Measurements from ENCODE around the gene ABCG8. TPM values are rescaled to one million over a fixed set of nuclear protein-coding genes. Genes with fewer than 3 reads are reported as not detected.

The ABCG8 gene
- total RNA-seq, 1 donor, result not detected

DNA sequence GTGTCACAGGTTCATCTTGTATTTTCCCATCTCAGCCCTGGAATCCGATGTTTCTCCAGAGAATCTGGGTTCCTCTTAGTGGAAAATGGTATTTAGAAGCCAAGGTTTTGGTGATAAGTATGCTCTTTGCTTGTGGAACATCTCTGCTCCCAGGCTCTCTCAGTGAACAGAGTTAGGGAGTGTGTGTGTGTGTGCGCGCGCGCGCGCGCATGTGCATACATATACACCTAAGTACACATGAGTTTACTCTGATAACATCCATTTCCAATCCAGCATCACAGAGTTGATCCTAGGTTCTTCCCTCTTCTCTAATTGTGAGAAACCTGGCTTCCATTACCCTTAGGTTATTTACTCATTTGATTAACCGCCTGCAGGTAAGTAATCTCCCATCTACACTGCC, 41.7 kb downstream of the ABCG8 start:
- no peak for DNase-seq (ENCODE audit: low read depth)
- TF ChIP-seq, protein P1, sequence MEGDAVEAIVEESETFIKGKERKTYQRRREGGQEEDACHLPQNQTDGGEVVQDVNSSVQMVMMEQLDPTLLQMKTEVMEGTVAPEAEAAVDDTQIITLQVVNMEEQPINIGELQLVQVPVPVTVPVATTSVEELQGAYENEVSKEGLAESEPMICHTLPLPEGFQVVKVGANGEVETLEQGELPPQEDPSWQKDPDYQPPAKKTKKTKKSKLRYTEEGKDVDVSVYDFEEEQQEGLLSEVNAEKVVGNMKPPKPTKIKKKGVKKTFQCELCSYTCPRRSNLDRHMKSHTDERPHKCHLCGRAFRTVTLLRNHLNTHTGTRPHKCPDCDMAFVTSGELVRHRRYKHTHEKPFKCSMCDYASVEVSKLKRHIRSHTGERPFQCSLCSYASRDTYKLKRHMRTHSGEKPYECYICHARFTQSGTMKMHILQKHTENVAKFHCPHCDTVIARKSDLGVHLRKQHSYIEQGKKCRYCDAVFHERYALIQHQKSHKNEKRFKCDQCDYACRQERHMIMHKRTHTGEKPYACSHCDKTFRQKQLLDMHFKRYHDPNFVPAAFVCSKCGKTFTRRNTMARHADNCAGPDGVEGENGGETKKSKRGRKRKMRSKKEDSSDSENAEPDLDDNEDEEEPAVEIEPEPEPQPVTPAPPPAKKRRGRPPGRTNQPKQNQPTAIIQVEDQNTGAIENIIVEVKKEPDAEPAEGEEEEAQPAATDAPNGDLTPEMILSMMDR (IDR thresholded peaks at IDR 0.05; ENCODE audit: insufficient read depth, low read length), result no peak
- H3K4me3 ChIP-seq (ENCODE audit: low read depth, low read length), result no peak overlapping the region

DNA sequence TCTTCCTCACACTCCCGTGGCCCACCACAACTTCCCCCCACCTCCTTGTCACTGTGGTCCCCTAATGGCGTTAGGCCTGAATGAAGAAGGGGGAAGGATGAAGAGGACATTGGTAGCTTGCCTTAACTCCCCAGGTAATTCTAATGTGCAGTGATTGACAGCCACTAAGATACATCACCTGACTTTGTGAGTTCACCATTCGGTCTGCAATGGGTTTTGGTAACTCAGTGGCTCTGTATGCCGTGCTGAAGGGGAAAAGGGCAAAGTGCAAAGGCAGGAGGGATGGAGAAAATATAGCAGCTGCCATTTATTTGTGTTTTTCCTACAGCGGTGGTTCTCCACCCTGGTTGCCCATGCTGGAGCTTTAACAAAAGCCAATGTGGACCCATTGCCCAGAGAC, 42.2 kb downstream of the ABCG8 start:
- TF ChIP-seq, protein P1 (IDR thresholded peaks at IDR 0.05; ENCODE audit: insufficient read depth, low read length), result no peak
- no peak overlapping the region for H3K4me3 ChIP-seq (ENCODE audit: low read depth, low read length)
- no peak for DNase-seq (ENCODE audit: low read depth)

DNA sequence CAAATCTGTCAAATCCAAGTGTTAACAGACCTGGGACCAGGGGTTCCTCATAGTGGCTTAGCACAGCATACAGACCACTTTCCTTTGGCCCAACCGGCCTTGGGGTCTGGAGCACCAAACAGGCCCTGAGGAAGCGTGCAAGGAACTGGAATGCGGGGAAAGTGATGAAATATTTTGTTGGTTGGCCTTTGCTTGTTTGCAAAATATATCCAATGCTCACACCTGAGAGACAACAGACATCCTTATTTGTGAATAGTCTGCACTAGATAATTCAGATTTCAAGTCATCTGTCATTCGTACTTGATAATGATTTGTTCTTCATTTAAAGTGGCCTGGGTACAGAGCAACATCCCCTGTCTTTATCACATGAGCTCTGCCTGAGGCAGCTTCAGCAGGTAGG, 43.5 kb downstream of the ABCG8 start:
- DNase-seq (ENCODE audit: low read depth), result no peak
- TF ChIP-seq, protein P1 (IDR thresholded peaks at IDR 0.05; ENCODE audit: insufficient read depth, low read length), result no peak
- H3K4me3 ChIP-seq (ENCODE audit: low read depth, low read length), result no peak overlapping the region

DNA sequence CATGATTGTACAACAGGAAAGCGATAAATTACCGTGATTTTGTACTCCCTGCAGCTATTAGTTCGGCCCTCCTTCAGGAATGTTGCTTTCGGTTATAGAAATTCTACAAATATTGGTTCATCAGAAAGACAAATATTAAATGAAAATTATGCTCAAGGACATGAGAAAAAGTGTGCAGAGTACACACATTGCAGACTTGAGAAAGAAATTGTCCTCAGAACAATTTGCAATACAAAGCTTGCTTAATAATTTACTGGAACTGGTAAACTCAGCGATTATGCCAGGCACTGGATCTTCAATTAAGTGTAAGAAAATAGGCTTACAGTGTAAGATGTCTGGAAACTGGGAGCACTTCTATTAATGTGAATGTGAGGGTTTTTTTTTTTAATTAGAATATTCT, 45.9 kb downstream of the ABCG8 start:
- DNase-seq (ENCODE audit: low read depth), result no peak
- no peak overlapping the region for H3K4me3 ChIP-seq (ENCODE audit: low read depth, low read length)
- TF ChIP-seq, protein P1 (IDR thresholded peaks at IDR 0.05; ENCODE audit: insufficient read depth, low read length), result no peak

DNA sequence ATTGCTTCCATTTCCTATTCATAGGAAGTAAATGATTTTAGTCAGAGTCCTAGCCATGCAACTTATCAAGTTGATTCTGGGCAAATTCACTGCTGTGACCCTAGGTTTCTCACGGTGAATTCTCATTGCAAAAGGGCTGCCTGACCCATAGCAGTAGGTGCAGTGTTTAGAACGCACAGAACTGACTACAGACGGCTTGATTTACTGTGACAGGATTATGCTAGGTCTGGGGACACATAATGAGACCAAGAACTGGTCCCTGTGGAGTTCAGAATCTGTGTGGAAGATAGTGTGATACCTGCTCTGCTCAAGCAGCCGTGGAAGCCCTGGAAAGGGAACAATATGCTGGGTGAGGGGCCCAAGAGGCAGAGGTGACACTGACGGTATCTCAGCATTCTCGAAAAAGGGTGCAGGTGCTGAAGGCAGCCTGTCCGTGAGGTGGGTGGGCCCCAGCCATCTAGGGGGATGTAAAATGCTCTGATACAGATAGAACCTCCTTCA, 46.4 kb downstream of the ABCG8 start:
- DNase-seq (ENCODE audit: low read depth), result no peak
- TF ChIP-seq, protein P1 (IDR thresholded peaks at IDR 0.05; ENCODE audit: insufficient read depth, low read length), result no peak
- H3K4me3 ChIP-seq (ENCODE audit: low read depth, low read length), result no peak overlapping the region

DNA sequence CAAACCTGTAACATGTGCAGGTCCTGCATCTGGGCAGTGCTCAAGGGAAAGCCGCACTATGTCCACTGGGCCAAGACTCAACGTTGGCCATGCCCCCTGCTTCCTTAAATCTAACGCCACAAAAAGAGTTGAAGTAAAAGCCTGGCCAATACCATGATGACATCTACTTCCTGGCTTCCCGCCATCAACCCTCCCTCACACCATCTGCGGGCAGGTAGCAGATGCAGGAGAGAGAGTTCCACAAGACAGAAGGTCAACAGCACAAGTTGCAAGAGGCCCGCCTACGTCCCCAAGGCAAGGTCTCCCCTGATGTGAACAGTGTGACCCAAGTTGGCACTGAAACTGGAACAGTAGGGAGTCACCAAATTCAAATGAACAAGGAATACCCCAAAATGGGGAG, 48.4 kb downstream of the ABCG8 start:
- no peak for DNase-seq (ENCODE audit: low read depth)
- H3K4me3 ChIP-seq (ENCODE audit: low read depth, low read length), result no peak overlapping the region
- TF ChIP-seq, protein P1 (IDR thresholded peaks at IDR 0.05; ENCODE audit: insufficient read depth, low read length), result no peak

DNA sequence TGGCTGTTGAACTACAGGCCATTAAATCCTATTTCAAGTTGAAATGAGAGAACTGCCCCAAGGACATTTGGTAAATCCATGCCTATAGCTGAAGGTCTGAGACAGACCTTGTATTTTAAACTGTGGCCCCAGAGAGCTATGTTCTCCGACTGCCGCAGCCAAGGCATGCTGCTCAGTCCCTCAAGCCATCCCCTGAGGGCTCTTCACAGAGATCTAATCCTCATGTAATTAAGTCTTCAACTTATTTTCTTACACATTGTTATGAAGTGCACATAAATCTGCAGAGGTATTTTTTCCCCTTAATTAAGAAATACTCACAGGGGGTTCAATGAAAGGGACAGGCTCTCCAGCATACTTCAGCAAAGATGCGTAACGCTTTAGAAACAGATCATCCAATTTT, 50.6 kb downstream of the ABCG8 start:
- TF ChIP-seq, protein P1 (IDR thresholded peaks at IDR 0.05; ENCODE audit: insufficient read depth, low read length), result no peak

More for the DNA sequence above, 50.6 kb downstream of the ABCG8 start:
- DNase-seq (ENCODE audit: low read depth), result no peak
- no peak overlapping the region for H3K4me3 ChIP-seq (ENCODE audit: low read depth, low read length)

All from fibroblast of the aortic adventitia (primary cell).